Vagina (tissue), 2 donors: ENCODE results near the gene RAPGEF6. TPM values are rescaled to one million over a fixed set of nuclear protein-coding genes. Genes with fewer than 3 reads are reported as not detected.

Experiments
- DNase-seq, 2 donors: peaks; one replicate each; pipeline ENCODE4 v3.0.0-alpha.2; 2017; ENCODE audit errors: extremely low spot score in 2 of 2
- H3K27ac ChIP-seq: fragments of 200-600 bp; sonication (generic); one replicate; pipeline ENCODE4 v1.5.1; 2019
- H3K27me3 ChIP-seq: fragments of 200-600 bp; sonication (generic); one replicate; pipeline ENCODE4 v1.5.1; 2019
- H3K36me3 ChIP-seq, 2 donors: fragments of 200-600 bp; sonication (generic); one replicate each; pipeline ENCODE4 v1.5.1; 2017 to 2019
- H3K4me1 ChIP-seq: fragments of 200-600 bp; sonication (generic); one replicate; pipeline ENCODE4 v1.5.1; 2019
- H3K4me3 ChIP-seq, 2 donors: fragments of 200-600 bp; sonication (generic); 1 replicate in 1 of 2; 2 replicates in 1 of 2; pipeline ENCODE4 v1.5.1; 2016 to 2019
- H3K9me3 ChIP-seq: fragments of 200-600 bp; sonication (generic); one replicate; pipeline ENCODE4 v1.5.1; 2019
- CTCF ChIP-seq, 3 experiments: fragments of 450-650 bp in 2 of 3; fragments of 200-600 bp in 1 of 3; sonication (generic) in 1 of 3; IDR thresholded peaks; one replicate each; pipeline ENCODE4 v1.5.1; 2017 to 2019; ENCODE audit warnings: antibody characterized with exemption in 3 of 3, mild to moderate bottlenecking in 2 of 3, moderate library complexity in 2 of 3
- POLR2A ChIP-seq, 2 donors: fragments of 450-650 bp; IDR thresholded peaks; one replicate each; pipeline ENCODE4 v1.6.1; 2017; ENCODE audit warnings: antibody characterized with exemption in 2 of 2, mild to moderate bottlenecking in 2 of 2, moderate library complexity in 2 of 2
- POLR2AphosphoS5 ChIP-seq, 2 donors: sonication (generic); formaldehyde crosslinking; IDR thresholded peaks; one replicate each; pipeline ENCODE4 v1.9.0; 2017; ENCODE audit warnings: antibody characterized with exemption in 2 of 2, mild to moderate bottlenecking in 2 of 2, low read depth in 1 of 2; ENCODE audit not compliant: insufficient read depth in 1 of 2
- intact Hi-C: fragments of 100-400 bp; cut with DNase I; formaldehyde crosslinking; loops from one replicate; pipeline ENCODE4 v1.15.1; 2023
- total RNA-seq: library from RNA; depleted of rRNA; stranded (reverse); fragments of >200 nt; gene quantifications from one replicate; pipeline ENCODE4 v1.2.3, GENCODE V29; 2016

The RAPGEF6 gene
- total RNA-seq, 1 donor from 2014 or later: 19.2 TPM

GRCh38 chr5:131570757-131571156 is 64.3 kb downstream of the RAPGEF6 start:
- Histone ChIP-seq H3K9me3 (no peaks in the 10 kb centered on the region), H3K36me3 (no peaks in the 10 kb centered on the region), H3K4me3 (no peak overlapping the region), H3K27ac (no peak overlapping the region), H3K4me1 (no peaks in the 10 kb centered on the region), H3K27me3 (no peaks in the 10 kb centered on the region)
- intact Hi-C loops: no loop called here
- DNase-seq: no peak
- TF ChIP-seq CTCF (IDR thresholded peaks at IDR 0.05): no peak
- TF ChIP-seq POLR2AphosphoS5 (IDR thresholded peaks at IDR 0.05; ENCODE audit: insufficient read depth in 1 of 2, low read depth in 1 of 2): no peak

- TF ChIP-seq POLR2A (IDR thresholded peaks at IDR 0.05) (no peak), POLR2AphosphoS5 (IDR thresholded peaks at IDR 0.05; ENCODE audit: insufficient read depth in 1 of 2, low read depth in 1 of 2) (no peak), CTCF (IDR thresholded peaks at IDR 0.05) (no peak)
- no peaks in the 10 kb centered on the region for H3K9me3 ChIP-seq
- H3K27me3 ChIP-seq: no peaks in the 10 kb centered on the region
- H3K36me3 ChIP-seq: peaks cover 0 to 6% of the 10 kb centered on the region in 2 donors
- DNase-seq: no peak
- no peak overlapping the region for H3K27ac ChIP-seq
- intact Hi-C loops: no loop called here
- H3K4me1 ChIP-seq: no peaks in the 10 kb centered on the region
- H3K4me3 ChIP-seq: no peak overlapping the region
Observed at GRCh38 chr5:131564229-131564652, 70.8 kb downstream of the RAPGEF6 start.

GRCh38 chr5:131563434-131564228 is 71.4 kb downstream of the RAPGEF6 start:
- no peaks in the 10 kb centered on the region for H3K27me3 ChIP-seq
- no peak for DNase-seq
- H3K36me3 ChIP-seq: peaks cover 0 to 7% of the 10 kb centered on the region in 2 donors
- H3K9me3 ChIP-seq: no peaks in the 10 kb centered on the region
- TF ChIP-seq POLR2AphosphoS5 (IDR thresholded peaks at IDR 0.05; ENCODE audit: insufficient read depth in 1 of 2, low read depth in 1 of 2) (no peak), POLR2A (IDR thresholded peaks at IDR 0.05) (no peak)
- intact Hi-C loops: no loop called here
- no peak overlapping the region for H3K4me3 ChIP-seq
- no peak overlapping the region for H3K27ac ChIP-seq
- H3K4me1 ChIP-seq: no peaks in the 10 kb centered on the region

GRCh38 chr5:131550606-131551005 is 84.4 kb downstream of the RAPGEF6 start:
- Histone ChIP-seq H3K27me3 (no peaks in the 10 kb centered on the region), H3K27ac (no peak overlapping the region), H3K4me1 (no peaks in the 10 kb centered on the region), H3K9me3 (no peaks in the 10 kb centered on the region), H3K4me3 (no peak overlapping the region), H3K36me3 (no peaks in the 10 kb centered on the region)
- intact Hi-C loops: no loop called here
- DNase-seq: no peak
- no peak for TF ChIP-seq POLR2AphosphoS5 (IDR thresholded peaks at IDR 0.05; ENCODE audit: insufficient read depth in 1 of 2, low read depth in 1 of 2)
- TF ChIP-seq POLR2A (IDR thresholded peaks at IDR 0.05): no peak
- no peak for TF ChIP-seq CTCF (IDR thresholded peaks at IDR 0.05)

GRCh38 chr5:131548176-131548575 is 86.9 kb downstream of the RAPGEF6 start:
- no peaks in the 10 kb centered on the region for H3K9me3 ChIP-seq
- intact Hi-C loops: no loop called here
- H3K36me3 ChIP-seq: no peaks in the 10 kb centered on the region
- H3K27me3 ChIP-seq: no peaks in the 10 kb centered on the region
- no peak overlapping the region for H3K4me3 ChIP-seq
- no peak overlapping the region for H3K27ac ChIP-seq
- no peak for DNase-seq
- H3K4me1 ChIP-seq: no peaks in the 10 kb centered on the region
- TF ChIP-seq POLR2AphosphoS5 (IDR thresholded peaks at IDR 0.05; ENCODE audit: insufficient read depth in 1 of 2, low read depth in 1 of 2): no peak

- Histone ChIP-seq H3K27ac (no peak overlapping the region), H3K27me3 (no peaks in the 10 kb centered on the region), H3K4me3 (no peak overlapping the region), H3K4me1 (no peaks in the 10 kb centered on the region), H3K9me3 (no peaks in the 10 kb centered on the region), H3K36me3 (no peaks in the 10 kb centered on the region)
- intact Hi-C loops: no loop called here
- no peak for DNase-seq
- TF ChIP-seq CTCF (IDR thresholded peaks at IDR 0.05) (no peak), POLR2AphosphoS5 (IDR thresholded peaks at IDR 0.05; ENCODE audit: insufficient read depth in 1 of 2, low read depth in 1 of 2) (no peak), POLR2A (IDR thresholded peaks at IDR 0.05) (no peak)
Observed at GRCh38 chr5:131545845-131546244, 89.2 kb downstream of the RAPGEF6 start.
